NT2/D1 (cell line): ENCODE data around the gene KCNJ10.

Experiments used
- DNase-seq: peaks from one replicate; pipeline ENCODE4 v3.0.0-alpha.2; 2011; ENCODE audit warnings: low read depth, low spot score
- H3K27me3 ChIP-seq: 2 replicates; pipeline ENCODE4 v1.6.0; 2011; ENCODE audit warnings: mild to moderate bottlenecking; ENCODE audit not compliant: insufficient read length, insufficient read depth
- H3K36me3 ChIP-seq: 2 replicates; pipeline ENCODE4 v1.6.1; 2011; ENCODE audit warnings: mild to moderate bottlenecking, low read length, mixed read lengths; ENCODE audit not compliant: insufficient read depth, insufficient read length
- H3K4me1 ChIP-seq: 2 replicates; pipeline ENCODE4 v1.5.1; 2011; ENCODE audit not compliant: insufficient read depth, insufficient read length
- H3K4me3 ChIP-seq: 2 replicates; pipeline ENCODE4 v1.5.1; 2011; ENCODE audit warnings: low read depth; ENCODE audit not compliant: insufficient read length
- H3K9ac ChIP-seq: 2 replicates; pipeline ENCODE4 v1.6.0; 2011; ENCODE audit warnings: low read depth; ENCODE audit not compliant: insufficient read length
- H3K9me3 ChIP-seq: 2 replicates; pipeline ENCODE4 v1.5.1; 2011; ENCODE audit warnings: mild to moderate bottlenecking, low read length; ENCODE audit not compliant: insufficient read depth
- SUZ12 ChIP-seq: IDR thresholded peaks from 2 replicates; pipeline ENCODE4 v1.6.1; 2011; ENCODE audit not compliant: insufficient read length, insufficient read depth; ENCODE audit errors: extremely low read depth
- YY1 ChIP-seq: IDR thresholded peaks from 2 replicates; pipeline ENCODE4 v1.6.1; 2011; ENCODE audit not compliant: insufficient read length, insufficient read depth
- ZNF274 ChIP-seq: IDR thresholded peaks from 2 replicates; pipeline ENCODE4 v1.6.1; 2011; ENCODE audit warnings: mild to moderate bottlenecking, low read depth, low read length

The KCNJ10 gene

GRCh38 chr1:160074865-160075264, 4.9 kb upstream of the KCNJ10 start:
- no peak for DNase-seq
- H3K4me3 ChIP-seq: no peak overlapping the region
- H3K9ac ChIP-seq: no peak overlapping the region
- no peaks in the 10 kb centered on the region for H3K36me3 ChIP-seq
- peaks cover 36% of the 10 kb centered on the region for H3K27me3 ChIP-seq
- peaks cover 3% of the 10 kb centered on the region for H3K4me1 ChIP-seq
- H3K9me3 ChIP-seq: no peaks in the 10 kb centered on the region
- TF ChIP-seq YY1: no peak
- no peak for TF ChIP-seq ZNF274
- no peak for TF ChIP-seq SUZ12

- Histone ChIP-seq H3K9me3 (no peaks in the 10 kb centered on the region), H3K36me3 (no peaks in the 10 kb centered on the region), H3K27me3 (peaks cover 54% of the 10 kb centered on the region), H3K4me1 (peaks cover 11% of the 10 kb centered on the region), H3K4me3 (no peak overlapping the region), H3K9ac (no peak overlapping the region)
- no peak for DNase-seq
- TF ChIP-seq SUZ12: no peak
- no peak for TF ChIP-seq ZNF274
- no peak for TF ChIP-seq YY1
Observed at GRCh38 chr1:160071289-160071688, 1.3 kb upstream of the KCNJ10 start.

- peaks cover 54% of the 10 kb centered on the region for H3K27me3 ChIP-seq
- DNase-seq: peak; percentile 74
- no peak for TF ChIP-seq ZNF274
- peak; percentile 62 for TF ChIP-seq SUZ12
- peak overlapping the region; percentile 65 for H3K9ac ChIP-seq
- H3K4me3 ChIP-seq: peak overlapping the region; percentile 35
- peaks cover 11% of the 10 kb centered on the region for H3K4me1 ChIP-seq
- H3K36me3 ChIP-seq: no peaks in the 10 kb centered on the region
- H3K9me3 ChIP-seq: no peaks in the 10 kb centered on the region
Observed at GRCh38 chr1:160070243-160071163, 543 bp upstream of the KCNJ10 start.

- H3K36me3 ChIP-seq: no peaks in the 10 kb centered on the region
- TF ChIP-seq SUZ12 (no peak), YY1 (no peak), ZNF274 (no peak)
- peaks cover 45% of the 10 kb centered on the region for H3K27me3 ChIP-seq
- H3K4me1 ChIP-seq: peaks cover 14% of the 10 kb centered on the region
- no peak for DNase-seq
- no peak overlapping the region for H3K4me3 ChIP-seq
- H3K9me3 ChIP-seq: no peaks in the 10 kb centered on the region
- H3K9ac ChIP-seq: no peak overlapping the region
Observed at GRCh38 chr1:160068225-160068624, 1.7 kb downstream of the KCNJ10 start.

- no peak overlapping the region for H3K9ac ChIP-seq
Observed at GRCh38 chr1:160066829-160067745, 2.9 kb downstream of the KCNJ10 start.

GRCh38 chr1:160064746-160065145, 5.2 kb downstream of the KCNJ10 start:
- TF ChIP-seq SUZ12 (no peak), YY1 (no peak), ZNF274 (no peak)
- Histone ChIP-seq H3K27me3 (peaks cover 16% of the 10 kb centered on the region), H3K4me3 (no peak overlapping the region), H3K4me1 (peaks cover 28% of the 10 kb centered on the region), H3K36me3 (no peaks in the 10 kb centered on the region), H3K9me3 (no peaks in the 10 kb centered on the region), H3K9ac (no peak overlapping the region)
- no peak for DNase-seq

More at GRCh38 chr1:160066829-160067745, 2.9 kb downstream of the KCNJ10 start:
- peaks cover 21% of the 10 kb centered on the region for H3K4me1 ChIP-seq
- no peak for TF ChIP-seq YY1
- no peak for TF ChIP-seq SUZ12
- no peak for TF ChIP-seq ZNF274
- H3K27me3 ChIP-seq: peaks cover 36% of the 10 kb centered on the region
- no peak overlapping the region for H3K4me3 ChIP-seq
- no peak for DNase-seq
- no peaks in the 10 kb centered on the region for H3K9me3 ChIP-seq
- H3K36me3 ChIP-seq: no peaks in the 10 kb centered on the region

GRCh38 chr1:160064164-160064563, 5.8 kb downstream of the KCNJ10 start:
- DNase-seq: no peak
- no peak overlapping the region for H3K4me3 ChIP-seq
- H3K27me3 ChIP-seq: peaks cover 11% of the 10 kb centered on the region
- H3K9ac ChIP-seq: no peak overlapping the region
- no peaks in the 10 kb centered on the region for H3K9me3 ChIP-seq
- no peak for TF ChIP-seq SUZ12
- H3K4me1 ChIP-seq: peaks cover 25% of the 10 kb centered on the region
- no peaks in the 10 kb centered on the region for H3K36me3 ChIP-seq
